Activated CD8-positive, alpha-beta memory T cell treated with anti-CD3 and anti-CD28 coated beads, Interleukin-2, amount 50 U/mL, for 24 hours (primary cell): ENCODE measurements around the gene SETD1A.
"Not testable (repeated sequence)": the region's sequence is repeated elsewhere in the genome, so short reads cannot be mapped to it uniquely, and the experiment has no call there.

Experiments used
- DNase-seq: peaks from one replicate; pipeline ENCODE4 v3.0.0-alpha.2; 2020; ENCODE audit errors: extremely low read depth

The SETD1A gene

DNA sequence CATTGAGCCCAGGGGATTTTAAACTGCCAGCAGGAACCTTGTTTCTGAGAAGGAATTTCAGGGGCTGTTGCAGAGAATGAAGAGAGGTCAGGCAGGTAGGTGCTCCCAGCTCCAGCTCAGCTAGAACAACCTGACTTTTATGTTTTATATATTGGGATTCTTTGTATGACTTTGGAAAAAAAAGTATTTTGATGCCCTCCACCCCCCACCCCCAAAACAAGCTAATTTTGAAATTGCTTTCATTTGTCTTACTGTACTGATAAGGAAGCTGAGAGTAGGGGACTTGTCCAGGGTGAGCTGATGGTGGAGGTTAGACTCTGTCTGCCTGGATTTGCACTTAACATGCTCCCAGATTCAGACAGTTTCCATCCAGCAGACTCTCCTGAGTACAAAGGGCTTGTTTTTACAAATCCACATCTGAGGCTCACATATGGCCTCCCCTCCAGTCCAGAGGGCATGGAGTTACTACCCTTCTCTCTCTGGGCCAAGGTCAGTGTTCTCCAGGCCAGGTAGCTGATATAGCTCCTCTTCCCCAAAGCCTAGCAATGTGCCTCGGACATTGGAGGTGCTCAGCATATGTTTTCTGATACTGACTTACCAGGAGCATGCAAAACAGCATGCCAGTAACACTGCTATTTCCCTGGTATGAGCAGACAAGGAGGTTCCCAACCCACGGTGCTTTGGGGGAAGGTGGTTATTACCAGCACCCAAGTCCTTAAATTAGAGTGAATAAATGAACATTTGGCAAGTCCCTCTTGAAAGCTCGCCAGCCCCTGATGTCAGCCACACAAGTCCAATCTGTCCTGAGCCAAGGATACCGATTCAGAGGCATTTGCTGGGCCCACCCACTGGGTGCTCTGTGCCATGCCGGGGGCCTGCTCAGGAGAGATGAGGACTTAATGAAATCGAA is 41.6 kb downstream of the SETD1A start:
- no peak for DNase-seq

DNA sequence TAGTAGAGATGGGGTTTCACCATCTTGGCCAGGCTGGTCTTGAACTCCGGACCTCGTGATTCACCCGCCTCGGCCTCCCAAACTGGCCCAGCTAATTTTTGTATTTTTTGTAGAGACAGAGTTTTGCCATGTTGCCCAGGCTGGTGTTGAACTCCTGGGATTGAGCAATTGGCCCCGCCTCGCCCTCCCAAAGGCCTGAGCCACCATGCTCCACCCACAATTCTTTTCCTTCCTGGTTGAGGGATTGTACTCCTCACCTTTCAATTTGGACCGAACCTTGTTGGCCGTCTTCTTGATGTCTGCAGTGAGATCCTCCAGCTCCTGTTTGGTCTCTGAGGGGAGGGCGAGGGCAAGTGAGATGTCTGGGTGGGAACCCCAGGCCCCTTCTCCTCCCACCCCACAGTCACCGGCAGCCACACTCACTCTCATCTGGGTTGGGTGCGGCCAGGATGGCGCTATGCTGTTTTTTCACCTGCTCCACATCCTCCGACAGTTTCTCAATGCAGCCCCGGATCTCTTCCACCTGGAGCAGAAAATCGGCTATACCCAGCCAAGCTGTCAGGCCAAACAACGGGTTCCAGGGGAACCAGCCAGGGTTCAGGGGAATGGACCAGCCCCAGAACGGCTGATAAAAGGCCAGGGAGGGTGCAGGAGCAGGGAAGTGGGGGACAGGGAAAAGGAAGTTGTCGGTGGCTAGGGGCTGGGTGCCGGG is 43.3 kb downstream of the SETD1A start:
- DNase-seq, result no peak

DNA sequence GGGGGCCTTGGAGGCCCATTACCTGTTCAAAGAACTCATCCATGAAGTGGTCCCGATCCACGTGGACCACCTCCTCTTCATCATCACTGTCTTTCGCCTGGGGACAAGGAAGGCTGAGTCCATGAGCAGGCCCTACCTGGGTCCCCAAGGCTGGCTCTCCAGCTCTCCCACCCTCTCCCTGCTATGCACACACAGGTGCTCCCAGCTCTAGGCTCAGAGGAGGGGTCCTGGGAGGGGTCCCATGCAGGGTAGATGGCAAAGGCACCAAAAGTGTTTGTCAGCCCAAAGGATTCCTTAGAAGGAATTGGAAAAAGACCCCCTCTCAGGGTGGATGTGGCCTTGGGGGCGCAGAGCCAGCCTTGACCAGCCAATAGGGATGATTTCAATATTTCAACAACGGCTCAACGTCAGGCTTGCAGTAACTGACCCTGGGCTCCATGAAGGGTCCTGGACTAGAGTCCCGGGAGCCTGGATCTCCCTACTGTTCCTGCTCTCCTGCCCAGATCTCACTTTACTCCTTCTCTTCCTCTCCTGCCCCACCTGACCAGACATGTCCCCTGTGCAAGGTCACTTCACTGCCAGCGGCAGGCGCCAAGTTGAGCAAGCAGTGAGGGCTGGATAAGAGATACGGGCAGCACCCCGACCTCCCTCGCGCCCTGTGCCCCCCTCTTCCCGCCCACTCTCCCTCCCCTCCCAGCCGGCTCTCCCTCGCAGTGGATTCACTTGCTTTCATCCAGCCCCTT is 44.1 kb downstream of the SETD1A start:
- no peak for DNase-seq

DNA sequence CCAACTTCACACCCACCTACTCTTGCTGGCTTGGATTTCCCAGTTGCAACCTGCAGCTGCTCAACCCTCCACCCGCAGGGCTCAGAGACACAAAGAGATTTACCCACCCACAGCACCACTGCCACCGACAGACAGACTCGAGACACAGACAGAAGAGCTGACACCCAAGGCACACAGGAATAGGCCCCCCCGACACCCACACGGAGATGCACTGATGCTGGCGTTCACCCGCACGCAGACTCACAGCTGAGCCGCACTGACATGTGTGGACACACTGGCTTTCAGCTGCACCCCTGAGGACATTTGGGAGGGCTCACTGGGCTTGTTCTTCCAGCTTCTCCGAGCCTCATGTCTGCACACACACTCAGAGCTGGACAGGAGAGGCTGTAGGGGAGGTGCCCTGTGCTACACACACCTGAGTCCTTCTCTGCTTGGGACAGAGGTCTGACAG is 44.7 kb downstream of the SETD1A start:
- DNase-seq, result no peak

DNA sequence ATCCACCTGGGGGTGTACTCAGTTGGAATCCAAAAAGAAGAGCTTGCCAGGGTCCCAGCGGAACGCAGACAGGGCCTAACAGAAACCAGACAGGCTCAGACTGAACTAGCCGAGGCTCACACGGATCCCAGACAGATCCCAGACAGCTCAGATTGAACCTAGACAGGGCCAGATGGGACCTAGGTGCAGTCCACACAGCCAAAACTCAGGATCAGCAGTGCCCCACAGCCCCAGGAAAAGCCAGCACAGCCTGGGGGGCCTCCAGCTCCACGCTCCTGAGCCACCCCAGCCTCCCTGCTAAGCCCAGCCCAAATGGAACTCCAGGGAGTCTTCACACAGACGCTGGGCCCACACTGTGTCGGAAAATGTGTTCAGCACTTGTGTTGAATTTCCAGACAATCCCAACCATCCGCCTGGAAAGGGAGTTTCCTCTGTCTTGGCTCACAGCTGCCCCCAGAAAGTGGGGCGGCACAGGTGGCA is 45.3 kb downstream of the SETD1A start:
- DNase-seq, result no peak

DNA sequence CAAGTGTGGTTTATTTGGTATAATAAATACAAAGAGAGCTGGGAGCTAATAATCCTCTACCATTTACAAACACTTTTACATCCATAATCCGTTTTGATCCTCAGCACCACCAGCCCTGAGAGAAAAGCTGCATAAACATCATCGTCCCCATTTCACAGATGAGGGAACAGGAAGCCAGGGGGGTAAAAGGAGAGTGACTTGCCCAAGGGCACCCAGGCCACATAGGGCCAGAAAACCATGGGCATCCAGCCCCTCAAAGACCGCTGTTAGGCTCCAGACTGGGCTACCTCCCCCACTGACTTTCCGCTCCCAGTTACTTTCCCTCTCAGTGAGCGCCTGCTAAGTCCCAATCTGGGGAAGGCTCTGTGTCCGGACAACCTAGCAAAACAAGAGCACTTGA is 46.2 kb downstream of the SETD1A start:
- no peak for DNase-seq

DNA sequence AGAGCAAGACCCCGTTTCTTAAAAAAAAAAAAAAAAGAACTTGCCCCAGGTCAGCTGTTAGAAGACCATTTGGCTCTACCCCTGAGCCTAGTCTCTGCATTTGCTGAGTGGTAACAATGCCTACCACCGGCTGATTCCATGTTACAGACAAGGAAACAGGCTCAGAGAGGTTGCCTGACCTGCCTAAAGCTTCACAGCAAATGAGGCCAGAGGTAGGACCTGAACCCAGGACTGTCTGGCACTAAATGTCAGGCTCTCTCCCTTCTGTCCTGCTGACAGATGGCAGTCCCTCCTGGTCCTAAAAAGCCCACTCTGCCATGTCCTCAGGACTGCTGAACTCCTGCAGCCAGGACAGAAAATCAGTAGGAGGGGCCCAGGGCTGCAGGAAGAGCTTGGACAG is 47.1 kb downstream of the SETD1A start:
- DNase-seq, result no peak

DNA sequence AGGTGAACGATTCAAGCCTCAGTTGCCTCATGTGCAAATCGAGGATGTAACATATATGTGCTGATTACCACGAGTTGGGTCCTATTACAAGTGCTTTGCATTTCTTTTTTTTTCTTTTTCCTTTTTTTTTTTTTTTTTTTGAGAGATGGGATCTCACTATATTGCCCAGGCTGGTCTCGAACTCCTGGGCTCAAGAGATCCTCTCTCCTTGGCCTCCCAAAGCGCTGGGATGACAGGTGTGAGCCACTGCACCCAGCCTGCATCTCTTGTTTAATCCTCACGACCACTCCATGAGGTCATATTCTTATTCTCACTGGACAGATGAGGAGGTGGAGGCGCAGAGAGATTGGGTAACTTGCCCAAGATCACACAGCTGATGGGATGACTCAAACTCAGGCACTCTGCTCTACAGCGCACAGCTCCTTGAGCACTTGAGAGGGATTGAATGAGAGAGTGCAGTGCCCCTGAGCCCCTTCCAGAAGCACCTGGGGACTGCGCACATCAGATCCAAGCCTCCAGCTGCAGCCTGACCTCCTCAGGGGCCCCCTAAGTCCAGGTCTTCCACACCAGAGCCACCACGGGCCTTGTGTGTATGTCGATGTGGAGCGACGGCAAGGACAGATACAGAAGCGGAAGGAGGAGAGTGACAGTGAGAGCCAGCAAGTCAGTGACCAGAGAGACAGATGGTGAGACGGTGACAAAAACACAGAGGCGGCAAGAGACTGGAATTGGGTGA is 48.0 kb downstream of the SETD1A start:
- no peak for DNase-seq

DNA sequence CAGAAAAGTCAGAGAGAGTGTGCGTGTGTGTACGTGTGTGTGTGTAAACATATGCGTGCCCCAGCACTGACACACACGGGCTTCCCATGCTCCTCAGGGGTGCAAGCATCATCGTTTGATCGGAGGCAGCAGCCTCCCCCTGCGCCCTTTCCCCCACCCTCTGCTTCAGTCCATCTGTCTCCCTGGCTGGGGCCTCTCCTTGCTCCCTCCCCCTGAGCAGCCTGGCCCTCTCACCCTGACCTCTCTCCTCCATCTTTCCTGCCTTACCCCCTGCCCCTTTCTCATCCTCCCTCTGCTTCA is 48.5 kb downstream of the SETD1A start:
- no peak for DNase-seq

DNA sequence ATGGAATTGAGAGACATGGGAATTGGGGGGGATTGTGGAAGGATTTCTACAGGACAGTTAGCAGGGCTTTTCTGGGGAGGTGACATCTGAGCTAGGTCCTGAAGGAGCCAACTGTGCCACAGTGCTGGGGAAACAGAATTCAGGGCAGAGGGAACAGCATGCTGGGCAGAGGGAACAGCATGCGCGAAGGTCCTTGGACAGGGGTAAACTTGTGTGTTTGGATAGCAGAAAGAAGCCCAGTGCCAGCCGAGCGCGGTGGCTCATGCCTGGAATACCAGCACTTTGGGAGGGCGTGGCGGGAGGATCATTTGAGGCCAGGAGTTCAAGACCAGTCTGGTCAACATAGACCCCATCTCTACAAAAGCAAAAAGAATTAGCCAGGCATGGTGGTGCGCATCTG is 49.0 kb downstream of the SETD1A start:
- DNase-seq, result no peak

DNA sequence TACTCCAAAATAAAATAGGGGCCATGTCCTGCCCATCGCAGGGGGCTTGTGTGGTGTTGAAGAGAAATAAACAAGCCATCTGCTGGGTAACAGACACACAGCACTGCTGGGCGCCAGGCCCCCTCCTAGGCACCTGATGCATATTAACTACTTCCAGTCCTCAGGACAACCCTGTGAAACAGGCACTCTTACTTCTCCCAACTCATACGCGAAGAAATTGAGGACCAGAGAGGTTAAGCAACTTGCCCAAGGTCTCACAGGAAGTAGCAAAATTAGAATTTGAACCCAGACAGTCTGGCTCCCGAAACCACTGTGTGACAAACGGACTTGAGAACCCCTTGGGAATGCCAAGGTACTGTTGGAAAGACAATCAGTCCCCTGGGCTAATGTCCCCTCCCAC is 50.1 kb downstream of the SETD1A start:
- DNase-seq, result no peak

DNA sequence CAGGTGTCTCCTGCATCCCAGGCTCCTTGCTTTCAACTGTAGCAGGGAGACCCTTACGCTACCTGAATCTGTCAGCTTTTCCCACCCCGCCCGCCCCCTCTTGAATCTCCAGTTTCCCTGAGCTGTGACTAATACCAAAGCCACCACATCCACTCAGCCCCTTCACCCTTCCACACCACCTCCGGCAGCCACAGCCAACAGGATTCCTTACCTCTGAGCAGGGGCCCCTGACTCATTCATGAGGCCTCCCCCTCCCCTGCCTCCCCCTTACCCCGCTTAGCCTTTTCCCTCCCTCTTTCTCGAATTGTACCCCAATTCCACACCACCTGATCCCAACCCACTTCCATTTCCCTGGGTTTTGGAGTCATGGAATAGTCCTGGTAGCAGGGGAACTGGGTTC is 50.6 kb downstream of the SETD1A start:
- DNase-seq, result no peak

DNA sequence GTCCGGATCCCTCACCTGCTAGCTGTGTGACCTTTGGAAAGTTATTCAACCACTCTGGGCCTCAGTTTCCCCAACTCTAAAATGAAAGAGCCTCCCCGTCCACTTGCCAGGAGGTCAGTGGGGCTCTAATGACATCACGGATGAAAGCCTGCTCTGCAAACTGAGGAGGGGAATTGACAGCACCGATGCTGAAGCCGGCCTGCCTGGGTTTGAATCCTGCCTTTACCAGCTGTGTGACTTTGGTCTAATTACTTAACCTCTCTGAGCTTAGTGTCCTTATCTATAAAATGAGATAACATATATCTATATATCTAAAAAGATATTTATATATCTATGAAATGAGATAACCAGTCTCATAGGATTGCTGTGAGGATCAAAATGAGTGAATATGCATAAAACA is 51.0 kb downstream of the SETD1A start:
- DNase-seq, result no peak

DNA sequence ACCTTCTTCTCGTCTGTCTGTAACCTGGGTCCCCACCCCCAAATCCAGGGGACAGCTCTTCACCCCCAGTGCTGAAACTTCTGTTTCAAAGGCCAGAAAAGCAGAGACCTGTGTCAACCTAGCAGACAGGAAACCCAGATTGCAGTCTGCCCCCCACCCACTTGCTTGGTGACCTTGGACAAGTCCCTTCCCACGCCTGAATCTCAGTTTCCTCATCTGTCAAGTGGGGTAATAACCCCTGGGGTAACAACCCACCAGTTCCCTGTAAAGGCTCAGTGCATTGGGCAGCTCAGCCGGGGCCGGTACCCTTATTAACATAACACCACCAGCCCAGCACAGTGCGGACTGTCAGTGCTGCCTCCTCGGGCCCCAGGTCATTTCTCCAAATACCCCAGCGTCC is 51.6 kb downstream of the SETD1A start:
- DNase-seq, result no peak

DNA sequence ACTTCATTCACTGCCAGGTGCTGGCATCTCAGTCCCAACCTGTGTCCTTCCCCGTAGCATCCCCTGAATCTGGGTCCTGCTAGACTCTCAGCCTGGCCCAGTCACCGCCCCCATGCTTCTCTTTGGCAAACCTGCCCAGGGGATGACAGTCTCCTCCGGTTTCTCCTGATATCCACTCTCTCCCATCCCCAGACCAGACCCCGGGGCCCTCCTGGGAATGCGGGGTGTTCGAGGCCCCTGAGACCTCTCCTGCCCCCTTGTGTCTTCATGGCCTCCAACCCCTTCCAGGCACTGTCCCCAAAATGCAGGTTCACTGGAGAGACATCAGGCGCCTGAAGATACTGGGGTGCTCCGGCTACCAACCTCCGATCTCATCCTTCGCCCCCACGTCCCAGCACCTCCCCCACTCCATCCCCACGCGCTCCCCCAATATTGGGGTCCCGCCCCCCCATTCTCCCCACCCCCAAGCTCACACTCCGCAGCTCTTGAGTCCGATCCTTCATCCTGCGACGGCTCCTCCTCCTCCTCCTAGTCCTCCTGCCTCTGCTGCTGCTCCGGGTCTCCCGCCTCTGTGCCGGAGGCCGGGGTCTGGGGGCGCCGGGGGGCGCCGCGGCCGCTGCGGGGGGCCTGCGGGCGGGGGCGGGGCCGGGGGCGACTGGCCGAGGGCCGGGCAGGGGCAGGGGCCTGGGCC is 52.5 kb downstream of the SETD1A start:
- DNase-seq, result no peak

DNA sequence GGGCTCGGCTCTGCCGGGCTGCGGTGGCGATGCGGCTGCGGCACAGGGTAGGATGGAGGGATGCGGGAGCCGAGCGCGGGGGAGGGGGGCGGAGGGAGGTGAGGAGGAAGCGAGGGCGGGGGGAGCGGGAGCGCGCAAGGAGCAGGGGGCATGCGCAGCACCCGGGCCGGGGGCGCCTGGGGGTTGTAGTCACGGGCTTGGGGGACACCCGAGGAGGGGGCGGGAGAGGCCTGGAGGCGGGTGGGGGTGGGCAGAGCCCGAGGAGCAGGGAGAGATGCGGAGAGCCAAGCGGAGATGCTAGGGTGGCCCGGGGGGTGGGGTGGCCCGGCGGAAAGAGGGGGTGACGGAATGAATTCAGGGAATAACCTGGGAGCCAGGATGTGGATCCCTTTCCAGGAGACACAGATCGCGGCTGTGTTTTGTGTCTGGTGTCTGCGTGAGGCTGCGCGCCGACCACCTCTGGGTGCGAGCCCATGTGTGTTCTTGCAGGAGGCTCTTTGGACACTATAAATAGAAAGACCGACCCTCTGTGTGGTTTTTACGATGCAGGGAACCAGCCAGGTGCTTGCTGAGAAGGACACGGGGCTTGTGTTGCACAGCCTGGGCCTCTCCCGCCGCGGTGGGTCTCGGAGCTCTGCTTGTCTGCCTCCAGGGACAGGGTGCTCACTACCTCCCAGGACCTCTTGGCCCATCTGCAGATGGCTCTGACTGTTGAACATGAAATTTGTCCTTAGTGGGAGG is 53.2 kb downstream of the SETD1A start, which contains the start of gene STX1B:
Gene STX1B (minus strand): TSS at position 54 of the 741 bp plus-strand sequence. CDS start 242 bp downstream, outside the sequence.
- no peak for DNase-seq

DNA sequence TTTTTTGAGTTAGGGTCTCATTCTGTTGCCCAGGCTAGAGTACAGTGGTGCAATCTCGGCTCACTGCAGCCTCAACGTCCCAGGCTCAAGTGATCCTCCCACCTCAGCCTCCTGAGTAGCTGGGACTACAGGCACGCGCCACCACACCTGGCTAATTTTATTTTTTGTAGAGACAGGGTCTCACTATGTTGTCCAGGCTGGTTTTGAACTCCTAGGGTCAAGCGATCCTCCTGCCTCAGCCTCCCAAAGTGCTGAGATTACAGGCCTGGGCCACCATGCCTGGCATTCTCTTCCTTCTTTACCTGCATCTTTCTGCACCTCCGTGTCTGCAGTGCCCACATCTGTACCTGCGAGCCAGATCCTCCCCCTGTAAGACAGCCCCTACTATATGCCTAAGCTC is 54.3 kb downstream of the SETD1A start:
- not testable (repeated sequence) for DNase-seq

DNA sequence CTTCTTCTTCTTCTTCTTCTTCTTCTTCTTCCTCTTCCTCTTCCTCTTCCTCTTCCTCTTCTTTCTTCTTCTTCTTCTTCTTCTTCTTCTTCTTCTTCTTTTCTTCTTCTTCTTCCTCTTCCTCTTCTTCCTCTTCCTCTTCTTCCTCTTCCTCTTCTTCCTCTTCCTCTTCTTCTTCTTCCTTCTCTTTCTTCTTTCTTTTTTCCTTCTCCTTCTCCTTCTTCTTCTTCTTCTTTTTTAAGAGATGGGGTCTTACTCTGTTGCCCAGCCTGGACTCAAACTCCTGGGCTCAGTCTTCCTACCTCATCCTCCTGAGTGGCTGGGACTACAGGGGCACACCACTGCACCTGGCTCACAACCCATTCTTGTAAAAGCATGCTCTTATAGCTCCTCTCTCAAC is 55.7 kb downstream of the SETD1A start:
- not testable (repeated sequence) for DNase-seq

DNA sequence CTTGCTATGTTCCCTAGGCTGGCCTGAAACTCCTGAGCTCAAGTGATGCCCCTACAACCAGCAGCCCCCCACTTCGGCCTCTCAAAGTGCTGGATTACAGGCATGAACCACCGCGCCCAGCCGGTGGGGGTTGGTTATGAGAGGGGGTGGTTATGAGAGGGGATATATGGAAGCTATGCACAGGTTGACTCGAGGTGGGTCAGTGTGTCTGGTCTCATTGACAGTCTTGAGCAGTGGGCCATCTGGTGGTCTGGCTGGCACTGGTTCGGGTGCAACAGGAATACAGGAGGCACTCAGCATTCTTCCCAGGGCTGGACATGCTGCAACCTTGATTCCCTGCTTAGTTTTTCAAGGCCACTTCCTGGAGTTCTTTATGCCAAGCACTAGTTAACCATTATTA is 58.5 kb downstream of the SETD1A start:
- DNase-seq, result no peak

DNA sequence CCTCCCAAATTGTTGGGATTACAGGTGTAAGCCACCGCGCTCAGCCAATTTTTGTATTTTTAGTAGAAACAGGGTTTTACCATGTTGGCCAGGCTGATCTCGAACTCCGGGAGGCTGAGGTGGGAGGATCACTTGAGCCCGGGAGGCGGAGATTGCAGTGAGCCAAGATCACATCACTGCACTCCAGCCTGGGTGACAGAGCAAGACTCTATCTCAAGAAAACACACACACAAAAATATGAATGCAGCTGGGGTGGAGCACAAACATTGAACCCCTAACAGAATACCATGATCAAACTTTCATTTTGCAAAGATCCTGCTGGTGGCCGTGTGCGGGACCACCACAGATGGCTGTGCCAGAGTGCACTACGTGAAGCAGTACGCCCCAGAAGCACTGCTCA is 60.2 kb downstream of the SETD1A start:
- DNase-seq, result not testable (repeated sequence)
